GM13977 (cell line): ENCODE measurements around the gene TMED7.
"Not testable (repeated sequence)": the region's sequence is repeated elsewhere in the genome, so short reads cannot be mapped to it uniquely, and the experiment has no call there.

Experiments used
- DNase-seq: peaks from one replicate; pipeline ENCODE4 v3.0.0; 2012; ENCODE audit warnings: low spot score
- in situ Hi-C: fragments of 300-500 bp; cut with MboI; formaldehyde crosslinking; loops from one replicate; pipeline ENCODE4 v1.12.0; 2022; ENCODE audit warnings: low sequenced_read_pairs, low pct_unique_long_range_greater_than_20kb, mixed read lengths, inconsistent platforms; ENCODE audit not compliant: unreplicated experiment
- TF ChIP-seq, protein P1 (sequence below): IDR thresholded peaks from 2 replicates; pipeline ENCODE4 v1.5.1; 2012; ENCODE audit warnings: mild to moderate bottlenecking, control low read depth; ENCODE audit not compliant: insufficient read depth; ENCODE audit errors: extremely low read depth, missing control alignments

The TMED7 gene

DNA sequence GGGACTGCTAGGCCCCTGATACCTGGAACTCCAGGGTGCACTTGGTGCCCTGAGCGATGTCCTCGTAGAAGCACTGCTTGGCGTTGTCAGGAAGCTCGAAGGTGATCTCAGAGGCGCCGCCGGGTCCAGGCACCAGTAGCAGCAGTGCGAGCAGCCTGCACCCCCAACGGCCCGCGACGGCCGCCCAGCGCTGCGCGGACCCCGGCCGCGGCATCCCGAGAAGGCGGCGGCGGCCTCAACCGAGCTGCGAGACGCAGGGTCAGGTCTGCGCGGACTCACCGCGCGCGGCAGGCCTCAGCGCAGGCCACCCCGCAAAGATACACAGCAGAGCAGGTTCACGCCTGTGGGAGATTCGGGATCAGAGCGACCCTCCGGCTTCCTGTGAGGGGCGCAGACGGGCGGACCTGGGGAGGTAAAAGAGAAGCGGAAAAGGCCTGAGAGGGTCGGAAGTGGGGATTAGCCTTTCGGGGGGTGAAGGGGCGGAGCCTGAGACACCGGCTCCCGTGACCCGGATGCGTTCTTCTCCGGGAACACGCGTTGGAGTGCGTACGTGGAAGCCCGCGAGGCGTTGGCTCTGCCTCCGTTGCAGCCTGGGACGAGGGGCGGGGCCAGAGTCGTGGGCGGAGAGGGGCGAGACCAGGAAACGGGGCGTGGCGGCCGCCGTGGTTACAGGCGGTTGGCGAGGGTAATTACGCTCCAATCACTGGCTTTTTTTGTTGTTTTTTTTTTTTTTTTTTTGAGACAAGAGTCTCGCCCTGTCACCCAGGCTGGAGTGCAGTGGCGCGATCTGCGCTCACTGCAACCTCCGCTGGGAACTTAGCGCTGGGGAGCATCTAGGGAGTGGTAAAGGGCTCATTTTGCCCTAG lies at the start of gene TMED7:
TSS of gene TMED7 (minus strand) at position 458 of the 866 bp plus-strand sequence. CDS start at position 214, 244 bp downstream.
- DNase-seq = peak; percentile 96
- in situ Hi-C loops = loop anchor here (10.0 kb wide), 2 partner anchors 219 to 449 kb away; partner anchors contain the start of genes AP3S1 and ATG12
- TF ChIP-seq, protein P1, sequence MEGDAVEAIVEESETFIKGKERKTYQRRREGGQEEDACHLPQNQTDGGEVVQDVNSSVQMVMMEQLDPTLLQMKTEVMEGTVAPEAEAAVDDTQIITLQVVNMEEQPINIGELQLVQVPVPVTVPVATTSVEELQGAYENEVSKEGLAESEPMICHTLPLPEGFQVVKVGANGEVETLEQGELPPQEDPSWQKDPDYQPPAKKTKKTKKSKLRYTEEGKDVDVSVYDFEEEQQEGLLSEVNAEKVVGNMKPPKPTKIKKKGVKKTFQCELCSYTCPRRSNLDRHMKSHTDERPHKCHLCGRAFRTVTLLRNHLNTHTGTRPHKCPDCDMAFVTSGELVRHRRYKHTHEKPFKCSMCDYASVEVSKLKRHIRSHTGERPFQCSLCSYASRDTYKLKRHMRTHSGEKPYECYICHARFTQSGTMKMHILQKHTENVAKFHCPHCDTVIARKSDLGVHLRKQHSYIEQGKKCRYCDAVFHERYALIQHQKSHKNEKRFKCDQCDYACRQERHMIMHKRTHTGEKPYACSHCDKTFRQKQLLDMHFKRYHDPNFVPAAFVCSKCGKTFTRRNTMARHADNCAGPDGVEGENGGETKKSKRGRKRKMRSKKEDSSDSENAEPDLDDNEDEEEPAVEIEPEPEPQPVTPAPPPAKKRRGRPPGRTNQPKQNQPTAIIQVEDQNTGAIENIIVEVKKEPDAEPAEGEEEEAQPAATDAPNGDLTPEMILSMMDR = no peak

DNA sequence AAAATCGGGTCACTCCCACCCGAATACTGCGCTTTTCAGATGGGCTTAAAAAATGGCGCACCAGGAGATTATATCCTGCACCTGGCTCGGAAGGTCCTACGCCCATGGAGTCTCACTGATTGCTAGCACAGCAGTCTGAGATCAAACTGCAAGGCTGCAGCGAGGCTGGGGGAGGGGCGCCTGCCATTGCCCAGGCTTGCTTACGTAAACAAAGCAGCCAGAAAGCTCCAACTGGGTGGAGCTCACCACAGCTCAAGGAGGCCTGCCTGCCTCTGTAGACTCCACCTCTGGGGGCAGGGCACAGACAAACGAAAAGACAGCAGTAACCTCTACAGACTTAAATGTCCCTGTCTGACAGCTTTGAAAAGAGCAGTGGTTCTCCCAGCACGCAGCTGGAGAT lies 48.9 kb upstream of the TMED7 start:
- in situ Hi-C loops, DNase-seq: not testable (repeated sequence)

DNA sequence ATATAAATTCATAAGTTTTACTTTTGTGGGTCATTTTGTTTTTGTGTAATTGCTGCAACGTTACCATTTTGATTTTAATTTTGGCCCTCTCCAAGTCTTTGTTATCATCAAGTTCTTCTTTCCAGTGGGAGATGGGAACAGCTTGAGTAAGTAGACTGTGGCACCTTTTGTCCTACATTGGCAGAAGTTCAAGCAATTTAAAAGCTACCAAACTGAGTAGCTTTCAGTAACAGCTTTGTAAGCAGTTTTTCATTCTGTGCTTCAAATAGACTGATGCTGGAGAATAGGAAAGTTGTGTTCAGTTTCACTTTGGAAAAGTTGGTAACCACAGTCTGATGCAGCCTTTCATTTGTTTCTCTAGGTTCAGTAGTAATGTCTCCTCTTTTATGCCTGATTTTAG lies 47.8 kb upstream of the TMED7 start:
- in situ Hi-C loops = no loop called here
- no peak for DNase-seq
- TF ChIP-seq, protein P1 = no peak

DNA sequence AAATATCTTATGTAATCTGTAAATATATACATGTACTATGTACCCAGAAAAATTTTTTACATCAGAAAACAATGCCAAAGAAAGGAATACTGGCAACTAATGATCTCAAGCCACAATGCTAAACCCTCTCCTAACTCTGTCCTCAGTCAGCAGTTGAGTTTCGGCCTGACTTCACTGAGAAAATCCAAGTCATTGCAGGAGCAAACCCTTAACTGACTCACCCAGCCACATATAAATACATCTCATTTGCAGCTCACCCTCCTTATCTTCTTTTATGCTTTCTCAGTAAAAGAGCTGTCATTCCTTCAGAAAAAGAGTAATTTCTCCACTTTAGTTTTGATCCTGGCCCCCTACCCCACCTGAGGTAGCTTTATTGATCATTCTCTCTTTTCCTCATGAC lies 46.1 kb upstream of the TMED7 start:
- in situ Hi-C loops = no loop called here
- TF ChIP-seq, protein P1 = no peak
- DNase-seq = no peak

DNA sequence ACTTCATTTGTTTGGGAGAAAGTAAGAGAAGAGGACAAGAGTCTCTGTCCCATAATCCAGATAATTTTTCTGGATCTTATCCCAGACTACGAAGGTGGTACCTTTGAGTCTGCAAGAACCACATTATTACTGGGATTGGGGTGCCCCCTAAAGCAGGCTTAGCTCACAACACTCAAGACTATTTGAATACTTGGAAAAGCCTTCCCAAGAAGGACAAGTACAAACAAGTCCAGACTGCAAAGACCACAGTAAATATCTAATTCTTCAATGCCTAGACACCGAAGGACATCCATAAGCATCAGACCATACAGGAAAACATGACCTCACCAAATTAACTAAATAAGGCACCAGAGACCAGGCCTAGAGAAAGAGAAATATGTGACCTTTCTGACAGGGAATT lies 40.2 kb upstream of the TMED7 start:
- TF ChIP-seq, protein P1 = no peak
- DNase-seq = no peak
- in situ Hi-C loops = no loop called here

DNA sequence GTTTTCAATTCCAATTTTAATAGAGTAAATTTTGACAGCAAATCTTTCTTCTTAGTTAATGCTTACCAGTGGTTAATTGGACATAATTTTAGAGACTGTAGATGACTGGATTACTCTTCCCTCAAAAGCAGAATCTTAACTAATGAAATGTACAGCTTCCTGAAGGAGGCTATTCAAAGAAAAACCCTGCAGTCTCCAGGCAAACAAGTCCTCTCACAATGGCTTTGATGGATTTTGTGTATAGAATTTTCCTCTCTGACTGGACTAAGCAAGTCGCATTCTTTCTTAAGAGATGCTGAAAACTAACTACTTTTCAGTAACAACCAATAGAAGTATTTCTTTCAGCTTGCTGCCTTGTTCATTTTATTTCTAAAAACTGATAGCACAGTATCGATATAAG lies 35.7 kb upstream of the TMED7 start:
- TF ChIP-seq, protein P1 = no peak
- in situ Hi-C loops = no loop called here
- DNase-seq = no peak

DNA sequence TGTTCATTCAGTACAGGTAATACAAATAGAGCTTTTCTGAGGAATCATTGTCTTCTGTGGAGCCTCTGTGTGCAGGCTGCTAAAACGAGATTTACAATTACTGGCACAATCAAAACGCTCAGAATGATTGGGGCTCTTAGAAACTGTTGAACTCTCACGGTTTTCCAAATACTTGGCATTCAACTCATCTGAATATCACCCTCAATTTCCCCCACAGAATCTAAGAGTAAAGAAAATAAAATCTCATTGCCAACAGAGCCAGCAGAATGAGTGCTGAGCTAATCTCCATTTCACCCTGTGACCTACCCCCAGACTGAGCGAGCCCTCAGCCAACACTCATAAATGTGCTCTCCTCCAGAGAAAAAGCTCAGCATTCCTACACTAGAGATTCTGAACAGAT lies 35.3 kb upstream of the TMED7 start:
- no peak for DNase-seq
- in situ Hi-C loops = no loop called here
- TF ChIP-seq, protein P1 = no peak
